HG03139 (cell line): ENCODE results near the gene REV1.
A peak's percentile ranks its signal among the peaks of the same experiment; 100 is the strongest.
"Not testable (repeated sequence)": the region's sequence is repeated elsewhere in the genome, so short reads cannot be mapped to it uniquely, and the experiment has no call there.

Experiments
- ATAC-seq: cut with Tn5 transposase; IDR thresholded peaks from one replicate; pipeline ENCODE4 v1.9.1; 2021; ENCODE audit not compliant: unreplicated experiment

Gene REV1

DNA sequence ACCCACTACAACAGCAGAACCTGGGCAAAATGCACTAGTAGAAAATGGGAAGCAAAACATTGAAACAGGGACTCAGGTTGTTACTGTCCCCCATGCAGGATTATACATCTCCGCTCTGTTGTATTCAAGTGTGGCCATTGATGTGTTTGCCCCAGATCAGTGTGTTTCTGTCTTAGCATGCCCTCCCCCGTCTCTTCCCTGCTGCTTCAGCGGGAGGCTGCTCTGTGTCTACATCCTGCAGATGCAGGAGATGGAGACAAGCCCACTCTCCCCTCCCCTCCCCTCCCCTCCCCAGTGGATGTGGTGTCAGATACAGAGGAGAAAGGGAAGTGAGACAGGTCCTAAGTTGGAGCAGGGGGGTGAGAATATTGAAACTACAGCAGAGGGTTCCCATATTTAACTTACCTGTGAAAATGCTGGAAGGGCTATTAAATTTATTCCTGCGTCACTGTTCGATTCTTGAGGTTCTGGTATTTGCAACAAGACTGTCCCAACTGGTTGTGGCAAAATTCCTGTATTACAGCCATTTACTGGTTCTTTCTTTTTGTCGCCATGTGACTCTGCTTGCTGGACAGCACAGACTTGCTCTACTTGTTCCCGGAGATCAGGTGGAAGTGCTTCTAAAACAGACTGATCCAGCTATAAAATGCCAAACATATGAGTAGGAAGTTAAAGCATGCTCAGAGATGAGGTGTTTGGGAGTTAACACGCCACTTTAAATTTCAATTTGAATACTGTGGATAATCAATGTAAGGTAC is 85.6 kb downstream of the REV1 start:
- no peak for ATAC-seq

DNA sequence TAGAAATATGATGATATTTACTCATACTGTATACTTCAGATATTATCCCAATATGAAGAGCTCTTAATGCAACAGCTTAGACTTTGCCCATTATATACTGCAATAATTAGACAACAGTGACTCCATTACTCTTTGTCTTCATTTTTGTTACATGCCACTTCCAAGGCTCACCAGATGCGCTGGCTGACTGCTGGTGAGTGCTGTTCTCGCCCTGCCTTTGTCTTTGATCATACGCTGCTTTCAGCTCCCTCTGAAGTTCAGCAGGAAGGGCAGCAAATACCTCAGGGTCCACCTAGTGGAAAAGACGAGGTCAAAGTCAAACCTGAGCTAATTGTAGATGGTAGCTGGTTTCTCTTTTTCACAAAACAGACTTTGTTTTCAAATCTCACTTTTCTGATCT is 86.3 kb downstream of the REV1 start:
- no peak for ATAC-seq

DNA sequence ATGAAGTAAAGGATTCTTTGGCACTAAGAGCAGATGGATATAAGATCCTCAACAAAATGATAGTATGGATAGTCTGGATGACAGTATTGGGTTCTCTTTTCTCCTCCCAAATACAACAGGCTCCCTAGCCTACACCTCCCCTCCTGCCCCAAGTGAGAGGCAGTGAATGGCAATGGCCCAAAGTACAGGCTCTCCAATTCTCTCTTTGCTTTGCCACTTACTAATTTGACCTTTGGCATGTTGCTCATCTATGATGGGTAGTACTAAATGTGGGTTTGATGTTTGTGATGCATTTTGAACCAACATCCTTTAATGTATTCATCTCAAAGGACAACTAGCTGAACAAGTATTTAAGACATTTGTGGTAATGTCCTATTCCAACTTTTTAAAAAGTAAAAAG is 86.7 kb downstream of the REV1 start:
- no peak for ATAC-seq

DNA sequence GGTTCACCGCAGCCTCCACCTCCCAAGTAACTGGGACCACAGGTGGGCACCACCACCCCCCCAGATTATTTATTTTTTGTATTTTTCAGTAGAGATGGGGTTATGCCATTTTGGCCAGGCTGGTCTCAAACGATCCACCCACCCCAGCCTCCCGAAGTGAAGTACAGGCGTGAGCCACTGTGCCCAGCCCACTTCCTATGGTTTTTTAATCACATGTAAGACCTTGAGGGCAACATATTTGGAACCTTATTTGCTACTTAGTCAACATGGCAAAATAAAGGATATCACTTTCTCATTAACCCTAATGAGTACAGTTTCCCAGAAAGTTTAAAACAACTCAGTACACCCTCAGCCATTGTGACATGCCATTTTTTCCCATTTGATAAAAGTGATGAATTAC is 88.0 kb downstream of the REV1 start:
- no peak for ATAC-seq

DNA sequence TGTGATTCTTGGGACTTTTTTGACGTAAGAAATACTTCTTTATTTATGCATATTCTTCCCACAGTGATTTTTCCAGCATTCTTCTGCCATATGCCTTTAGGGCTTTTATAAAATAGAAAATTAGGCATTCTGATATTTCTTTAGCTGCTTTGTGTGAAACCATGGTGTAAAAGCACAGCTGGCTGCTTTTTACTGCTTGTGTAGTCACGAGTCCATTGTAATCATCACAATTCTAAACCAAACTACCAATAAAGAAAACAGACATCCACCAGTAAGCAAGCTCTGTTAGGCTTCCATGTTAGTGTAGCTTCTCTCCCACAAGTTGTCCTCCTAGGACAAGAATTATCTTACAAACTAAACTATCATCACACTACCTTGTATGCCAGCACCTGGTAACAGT is 90.0 kb downstream of the REV1 start:
- no peak for ATAC-seq

DNA sequence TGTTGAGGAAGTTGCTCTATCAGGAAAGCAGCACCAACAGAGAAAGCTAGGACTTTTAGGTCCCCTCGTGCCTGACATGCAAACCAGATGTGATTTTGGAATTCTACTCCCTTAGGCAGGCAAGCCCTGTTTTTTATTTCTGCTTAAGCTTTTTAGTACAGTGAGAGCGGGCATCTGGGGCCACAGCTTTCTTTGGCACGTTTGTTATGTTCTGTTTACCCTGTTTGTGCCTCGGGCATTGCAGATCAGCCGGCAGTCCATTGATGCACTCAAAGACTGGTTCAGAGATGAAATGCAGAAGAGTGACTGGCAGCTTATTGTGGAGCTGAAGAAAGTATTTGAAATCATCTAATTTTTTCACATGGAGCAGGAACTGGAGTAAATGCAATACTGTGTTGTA is 90.8 kb downstream of the REV1 start:
- no peak for ATAC-seq

DNA sequence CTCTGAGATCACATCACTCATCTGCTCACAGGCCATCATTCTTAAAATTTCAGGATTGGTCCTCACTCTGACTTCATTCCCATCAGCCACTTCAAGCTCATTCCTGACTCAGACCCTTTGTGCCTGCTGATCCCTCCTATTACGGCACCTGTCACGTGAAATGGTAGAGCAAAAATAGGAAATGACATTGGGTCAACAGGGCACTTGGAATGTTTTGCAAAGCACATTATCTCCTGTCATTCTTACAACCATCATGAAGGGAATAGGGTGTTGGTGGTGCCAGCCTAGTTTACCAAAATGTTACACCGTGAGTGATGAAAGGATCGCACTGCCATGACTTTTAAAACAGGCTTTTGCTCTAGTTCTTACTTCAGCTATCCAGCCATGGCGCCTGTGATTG is 91.5 kb downstream of the REV1 start:
- no peak for ATAC-seq

DNA sequence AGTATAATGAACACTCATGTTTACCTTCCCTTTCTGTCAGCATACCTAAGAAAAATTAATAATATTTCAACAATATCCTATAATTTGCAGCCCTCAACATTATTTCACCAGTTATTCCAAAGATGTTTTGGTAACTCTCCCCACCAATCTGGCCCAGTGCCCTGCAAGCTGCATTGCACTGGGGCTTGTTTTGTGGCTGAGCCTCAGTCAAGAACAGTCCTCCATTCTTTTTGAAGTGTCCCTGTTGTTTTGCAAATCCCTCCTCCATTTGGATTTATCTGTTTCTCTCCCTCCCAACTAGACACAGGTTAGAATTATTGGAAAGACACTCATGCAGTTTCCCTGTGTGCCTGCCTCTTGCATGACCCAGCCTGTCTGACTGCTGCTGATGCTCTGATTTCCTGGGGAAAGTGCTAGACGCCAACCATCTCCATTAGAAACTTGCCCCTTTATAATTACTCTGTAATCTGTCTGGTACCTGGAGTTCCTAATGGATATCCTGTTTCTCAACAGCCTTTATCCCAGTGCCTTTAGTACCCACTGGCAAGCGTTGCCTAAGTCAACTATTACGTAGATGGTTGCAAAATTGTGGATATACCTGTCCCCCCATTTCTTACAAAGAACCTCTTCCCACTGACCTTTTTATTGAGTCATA is 92.4 kb downstream of the REV1 start:
- ATAC-seq = no peak

DNA sequence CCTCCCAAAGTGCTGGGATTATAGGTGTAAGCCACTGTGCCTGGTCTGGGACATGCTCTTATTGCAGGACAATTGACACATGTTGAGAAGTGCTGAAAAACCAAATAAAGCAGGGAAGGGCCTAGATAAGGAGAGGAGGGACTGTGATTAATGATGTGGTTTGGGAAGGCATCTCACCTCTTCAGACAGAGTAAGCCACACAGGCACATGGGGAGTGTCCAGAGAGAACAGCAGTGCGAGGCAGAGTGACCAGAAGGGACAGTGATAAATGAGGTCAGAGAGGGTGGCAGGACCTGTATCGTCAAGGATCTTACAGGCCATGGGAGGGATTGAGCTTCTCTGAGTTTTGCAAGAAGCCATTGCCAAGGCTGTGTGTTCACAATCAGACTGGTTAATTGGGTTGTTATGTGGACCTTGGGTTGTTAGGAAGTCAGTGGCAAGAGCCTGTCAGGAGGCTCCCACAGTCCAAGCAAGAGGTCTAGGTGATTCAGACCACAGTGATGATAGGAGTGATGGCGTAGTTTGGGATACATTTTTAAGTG is 94.2 kb downstream of the REV1 start:
- no peak for ATAC-seq

DNA sequence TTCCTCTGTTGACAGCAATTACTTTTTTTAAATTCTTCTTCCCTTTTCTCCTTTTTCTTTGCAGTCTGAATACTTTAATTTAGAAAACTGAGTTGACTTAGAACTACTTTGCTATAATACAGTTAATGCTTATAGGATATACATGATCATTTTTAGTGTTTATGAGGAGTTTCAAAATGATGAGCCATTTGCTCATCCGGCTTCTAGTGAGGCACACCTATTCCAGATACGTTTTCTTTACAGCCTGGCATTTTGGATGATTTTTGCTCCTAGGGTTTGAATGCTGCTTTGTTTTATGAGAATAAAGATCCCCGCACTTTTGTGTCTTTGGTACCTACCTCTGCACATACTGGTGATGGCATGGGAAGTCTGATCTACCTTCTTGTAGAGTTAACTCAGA is 99.9 kb downstream of the REV1 start:
- no peak for ATAC-seq

DNA sequence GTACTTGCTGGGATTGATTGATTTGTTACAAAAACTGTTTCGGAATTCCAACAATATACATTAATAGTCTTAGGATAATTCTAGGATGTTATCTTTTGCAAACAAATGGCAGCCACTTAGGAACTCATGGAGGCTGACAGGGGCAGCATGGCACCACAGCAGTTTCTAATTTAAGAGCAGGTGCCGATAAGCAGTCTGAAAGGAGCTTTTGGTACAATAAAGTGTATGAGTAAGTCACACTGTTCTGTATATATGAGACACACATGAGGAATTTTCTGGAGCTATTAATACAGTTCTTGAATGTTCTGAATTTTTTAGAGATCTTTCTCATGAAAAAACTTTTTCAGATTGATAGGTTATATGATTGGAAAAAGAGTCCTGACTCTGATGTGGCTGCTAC is 100.4 kb downstream of the REV1 start:
- no peak for ATAC-seq

DNA sequence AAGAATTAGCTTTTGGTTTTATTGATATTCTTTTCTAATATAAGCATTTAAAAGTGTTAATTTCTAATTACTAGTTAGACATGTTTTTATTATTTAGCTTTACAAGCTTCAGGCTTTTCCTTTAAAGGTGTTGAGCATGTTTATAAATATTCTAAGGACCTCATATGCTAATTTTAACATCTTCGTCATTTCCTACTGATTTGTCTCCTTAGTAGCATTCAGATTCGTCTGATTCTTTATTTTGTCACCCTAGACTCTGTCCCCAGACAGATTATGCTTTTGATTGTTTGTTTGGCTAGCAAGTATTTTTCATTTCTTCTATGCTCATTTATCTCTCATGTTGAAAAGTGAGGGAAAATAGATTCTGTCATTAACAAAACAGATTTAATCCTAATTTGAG is 100.9 kb downstream of the REV1 start:
- no peak for ATAC-seq

DNA sequence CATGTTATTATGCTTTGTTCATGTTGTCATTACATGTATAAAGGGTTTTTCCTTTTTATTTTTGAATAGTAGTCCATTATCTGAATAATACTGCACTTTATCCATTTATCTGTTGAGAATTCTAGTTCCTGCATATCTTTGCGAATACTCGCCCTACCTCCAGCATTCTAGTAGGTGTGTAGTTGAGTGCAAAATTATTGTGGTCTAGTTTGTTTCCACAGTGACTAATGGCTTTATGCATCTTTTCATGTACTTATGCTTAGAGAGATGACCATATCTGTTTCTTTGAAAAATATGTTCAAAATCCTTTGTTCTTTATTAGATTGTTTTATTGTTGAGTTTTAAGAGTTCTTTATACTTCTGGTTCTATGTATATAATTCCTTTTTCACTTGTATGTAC is 103.8 kb downstream of the REV1 start:
- no peak for ATAC-seq

DNA sequence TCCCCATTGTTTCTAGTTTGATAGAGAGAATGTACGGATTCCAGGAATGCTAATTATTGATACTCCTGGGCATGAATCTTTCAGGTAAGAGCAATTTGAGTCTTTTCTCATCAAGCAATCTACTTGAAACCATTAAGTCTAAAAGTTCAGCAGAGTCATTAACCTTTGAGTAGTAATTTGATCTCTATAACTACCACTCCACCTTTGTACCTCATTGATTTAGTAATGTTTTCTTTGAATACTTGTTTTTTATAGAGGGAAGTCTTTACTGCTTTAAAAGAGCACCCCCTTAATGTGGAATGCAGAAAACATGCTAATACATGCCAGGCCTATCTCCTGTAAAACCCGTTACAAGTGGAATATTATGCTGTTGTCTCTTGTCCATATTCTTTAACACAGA is 107.7 kb downstream of the REV1 start:
- ATAC-seq = no peak

DNA sequence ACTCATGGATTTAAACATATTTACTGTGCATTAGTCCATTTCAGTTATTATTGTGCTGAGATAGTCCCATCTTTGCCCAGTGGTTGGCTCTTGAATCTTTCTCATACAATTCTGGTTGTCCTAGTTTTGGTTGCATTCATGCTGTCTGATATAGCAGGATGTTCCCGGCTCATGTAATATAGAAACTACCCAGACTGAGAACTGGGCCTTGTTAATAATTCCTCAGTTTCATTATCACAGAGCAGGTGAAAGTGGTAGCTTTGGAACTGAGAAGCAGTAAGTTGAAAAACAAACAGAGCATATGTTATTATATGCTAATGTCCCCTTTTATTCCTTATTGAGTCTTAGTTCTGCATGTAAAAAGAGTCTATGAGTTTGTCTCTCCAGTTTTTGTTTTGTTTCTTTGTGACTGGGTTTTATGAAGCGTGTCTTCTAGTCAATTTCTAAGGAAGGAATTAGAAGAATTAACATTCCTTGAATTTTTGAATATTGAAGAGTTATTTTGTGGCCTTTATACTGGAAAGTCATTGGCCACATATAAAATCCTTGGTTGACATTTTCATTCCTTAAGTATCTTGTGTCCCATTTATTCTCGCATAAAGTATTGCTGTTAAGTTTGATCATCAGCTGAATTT is 109.3 kb downstream of the REV1 start:
- ATAC-seq = peak; percentile 68

DNA sequence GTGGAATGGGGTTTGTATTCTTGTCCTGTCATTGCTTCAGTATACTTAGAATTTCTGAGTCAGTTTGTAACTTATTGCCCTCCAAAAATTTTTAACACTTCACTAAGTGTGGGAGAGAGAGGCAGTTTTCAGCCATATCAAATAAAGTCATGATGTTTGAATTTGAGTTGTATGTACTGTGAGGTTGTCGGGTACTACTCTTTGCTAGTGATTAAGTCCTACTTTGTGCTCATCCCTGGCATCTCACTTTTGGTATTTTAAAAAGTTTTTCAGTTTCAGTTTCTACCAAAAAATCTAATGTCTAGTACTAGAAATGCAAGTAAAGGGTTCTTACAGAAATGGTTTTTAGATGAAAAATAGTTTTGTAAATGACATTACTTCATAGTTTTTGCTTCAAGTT is 111.9 kb downstream of the REV1 start:
- no peak for ATAC-seq

DNA sequence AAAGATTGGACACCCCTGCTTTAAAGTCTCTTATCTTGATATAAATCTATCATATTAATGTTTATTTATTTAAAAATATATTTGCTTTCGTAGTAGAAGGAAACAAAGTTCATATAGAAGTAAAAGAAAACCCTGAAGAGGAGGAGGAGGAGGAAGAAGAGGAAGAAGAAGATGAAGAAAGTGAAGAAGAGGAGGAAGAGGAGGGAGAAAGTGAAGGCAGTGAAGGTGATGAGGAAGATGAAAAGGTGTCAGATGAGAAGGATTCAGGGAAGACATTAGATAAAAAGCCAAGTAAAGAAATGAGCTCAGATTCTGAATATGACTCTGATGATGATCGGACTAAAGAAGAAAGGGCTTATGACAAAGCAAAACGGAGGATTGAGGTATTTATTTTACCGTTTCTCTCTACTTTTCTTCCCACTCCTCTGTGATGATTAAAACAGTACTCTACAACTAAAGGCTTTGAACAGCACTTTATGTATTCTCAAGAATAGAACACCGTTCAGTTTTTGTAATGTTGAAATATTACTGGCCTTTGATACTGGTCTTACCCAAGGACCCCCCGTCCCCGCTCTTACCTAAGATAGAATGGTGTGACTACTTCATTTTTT is 113.5 kb downstream of the REV1 start:
- no peak for ATAC-seq

DNA sequence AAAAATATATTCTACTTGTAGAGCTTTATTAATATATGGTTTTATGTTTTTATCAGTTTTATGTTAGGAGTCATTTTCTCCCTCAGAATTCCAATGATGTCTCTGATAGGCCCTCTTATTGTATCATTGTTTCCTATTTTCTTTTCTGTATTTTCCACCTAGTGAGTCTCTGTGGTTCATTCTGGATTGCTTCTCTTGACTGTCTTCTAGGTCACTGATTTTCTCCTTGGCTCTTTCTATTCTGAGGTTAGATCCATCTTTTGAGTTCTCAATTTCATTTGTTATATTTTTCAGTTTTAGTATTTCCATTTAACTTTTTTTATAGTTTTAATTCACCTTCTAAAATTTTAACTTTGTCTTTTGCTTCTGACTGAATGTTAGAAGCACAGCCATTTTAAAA is 115.1 kb downstream of the REV1 start:
- no peak for ATAC-seq

DNA sequence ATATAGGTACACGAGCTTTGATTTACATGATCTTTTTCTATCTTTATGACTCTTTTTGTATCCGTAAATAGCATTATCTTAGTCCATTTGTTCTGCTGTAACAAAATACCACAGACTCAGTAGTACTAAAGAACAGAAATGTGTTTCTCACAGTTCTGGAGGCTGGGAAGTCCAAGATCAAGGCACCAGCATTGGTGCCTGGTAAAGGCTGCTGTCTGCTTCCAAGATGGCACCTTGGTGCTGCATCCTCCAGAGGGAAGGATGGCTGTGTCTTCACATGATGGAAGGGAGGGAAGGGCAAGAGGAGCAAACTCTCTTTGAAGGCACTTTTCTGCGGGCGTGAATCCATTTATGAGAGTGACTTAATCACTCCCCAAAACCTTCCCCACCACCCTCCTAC is 116.7 kb downstream of the REV1 start:
- ATAC-seq = no peak

DNA sequence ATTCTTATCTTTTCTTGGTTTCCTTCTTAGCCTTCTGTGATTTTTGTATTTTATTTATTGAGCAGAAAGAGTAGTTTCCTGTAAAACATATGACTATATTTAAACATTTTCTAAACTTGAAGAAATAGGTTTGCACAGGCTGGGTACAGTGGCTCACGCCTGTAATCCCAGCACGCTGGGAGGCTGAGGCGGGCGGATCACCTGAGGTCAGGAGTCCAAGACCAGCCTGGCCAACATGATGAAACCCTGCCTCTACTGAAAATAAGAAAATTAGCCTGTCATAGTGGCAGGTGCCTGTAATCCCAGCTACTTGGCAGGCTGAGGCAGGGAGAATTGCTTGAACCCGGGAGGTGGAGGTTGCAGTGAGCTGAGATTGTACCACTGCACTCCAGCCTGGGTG is 121.0 kb downstream of the REV1 start:
- ATAC-seq = not testable (repeated sequence)

DNA sequence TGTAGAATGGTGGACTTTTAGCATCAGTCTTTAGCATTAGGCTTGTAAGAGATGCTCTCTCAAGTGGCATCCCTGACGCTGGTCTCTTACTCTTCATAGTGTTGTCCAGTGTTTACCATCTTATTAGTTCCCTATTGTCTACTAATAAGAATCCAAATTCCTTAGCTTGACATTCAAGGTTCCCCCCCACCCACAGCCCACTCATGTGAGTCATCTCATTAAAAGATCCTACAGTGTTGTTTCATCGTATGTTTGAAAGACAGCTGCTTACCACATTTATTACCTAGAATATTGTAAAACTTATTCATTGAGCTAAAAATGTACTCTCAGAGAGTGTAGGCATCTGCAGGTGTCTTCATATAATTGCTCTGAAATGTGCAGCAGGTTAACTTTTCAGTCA is 124.2 kb downstream of the REV1 start:
- ATAC-seq = no peak

DNA sequence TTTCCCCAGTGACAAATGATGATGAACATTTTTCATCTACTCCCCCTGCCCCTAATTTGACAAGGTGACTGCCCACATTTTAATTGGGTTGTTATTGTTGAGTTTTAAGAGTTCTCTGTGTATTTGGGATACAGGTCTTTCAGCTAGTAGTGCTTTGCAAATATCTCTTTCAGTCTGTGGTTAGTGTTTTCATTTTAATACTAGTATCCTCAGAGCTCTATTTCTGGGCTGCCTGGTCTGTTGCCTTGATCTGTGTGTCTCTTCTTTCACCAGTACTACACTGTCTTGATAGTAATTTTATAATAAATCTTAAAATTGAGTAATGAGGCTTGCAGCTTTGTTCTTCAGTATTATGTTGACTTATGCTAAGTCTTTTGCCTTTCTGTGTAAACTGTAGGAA is 133.0 kb downstream of the REV1 start:
- no peak for ATAC-seq
